Loucy (cell line): ENCODE measurements around the gene ZNF358.

Experiments used
- H2AFZ ChIP-seq: fragments of 200-600 bp; sonication (generic); 2 replicates; pipeline ENCODE4 v1.6.0; 2016; ENCODE audit warnings: antibody characterized with exemption, mild to moderate bottlenecking, low read length, moderate library complexity
- H3F3A ChIP-seq: fragments of 200-600 bp; 2 replicates; pipeline ENCODE4 v1.6.0; 2016; ENCODE audit warnings: antibody characterized with exemption, low read depth, mild to moderate bottlenecking
- H3K27me3 ChIP-seq: fragments of 200-600 bp; sonication (generic); 2 replicates; pipeline ENCODE4 v1.6.1; 2014; ENCODE audit warnings: low read length, mild to moderate bottlenecking; ENCODE audit not compliant: insufficient read depth, poor library complexity, severe bottlenecking
- H3K36me3 ChIP-seq: fragments of 200-600 bp; sonication (generic); 2 replicates; pipeline ENCODE4 v1.6.1; 2016; ENCODE audit warnings: low read length; ENCODE audit not compliant: insufficient read depth
- H3K4me1 ChIP-seq: fragments of 200-600 bp; sonication (generic); 2 replicates; pipeline ENCODE4 v1.5.1; 2014; ENCODE audit warnings: low read length, mild to moderate bottlenecking; ENCODE audit not compliant: insufficient read depth, poor library complexity, severe bottlenecking
- H3K4me2 ChIP-seq: fragments of 200-600 bp; sonication (generic); 2 replicates; pipeline ENCODE4 v1.6.0; 2014; ENCODE audit warnings: antibody characterized with exemption, low read length, low read depth, mild to moderate bottlenecking; ENCODE audit not compliant: poor library complexity, severe bottlenecking
- H3K4me3 ChIP-seq: fragments of 200-600 bp; sonication (generic); 2 replicates; pipeline ENCODE4 v1.5.1; 2014; ENCODE audit warnings: low read length, mild to moderate bottlenecking, mixed read lengths; ENCODE audit not compliant: poor library complexity, severe bottlenecking
- H3K79me2 ChIP-seq: fragments of 200-600 bp; sonication (generic); 2 replicates; pipeline ENCODE4 v1.6.1; 2014; ENCODE audit warnings: low read length; ENCODE audit not compliant: insufficient read depth
- H3K9ac ChIP-seq: fragments of 200-600 bp; sonication (generic); 2 replicates; pipeline ENCODE4 v1.6.0; 2014; ENCODE audit warnings: mild to moderate bottlenecking, low read depth, low read length, moderate library complexity; ENCODE audit not compliant: poor library complexity, severe bottlenecking
- H3K9me2 ChIP-seq: fragments of 200-600 bp; sonication (generic); replicated peaks from 2 replicates; pipeline ENCODE4 v1.6.1; 2016; ENCODE audit warnings: low read depth, low read length, mixed read lengths
- H3K9me3 ChIP-seq: fragments of 200-600 bp; sonication (generic); 2 replicates; pipeline ENCODE4 v1.6.1; 2014; ENCODE audit warnings: mild to moderate bottlenecking, antibody characterized with exemption, low read length, low read depth; ENCODE audit not compliant: insufficient read depth
- H4K20me1 ChIP-seq: fragments of 200-600 bp; sonication (generic); 2 replicates; pipeline ENCODE4 v1.6.0; 2014; ENCODE audit warnings: antibody characterized with exemption, low read length, mild to moderate bottlenecking; ENCODE audit not compliant: insufficient read depth, poor library complexity, severe bottlenecking
- EZH2phosphoT487 ChIP-seq: fragments of 200-600 bp; IDR thresholded peaks from 2 replicates; pipeline ENCODE4 v1.6.1; 2018; ENCODE audit warnings: antibody characterized with exemption, mild to moderate bottlenecking, moderate library complexity, borderline replicate concordance
- TF ChIP-seq, protein P1 (sequence below): fragments of 200-600 bp; sonication (generic); conservative IDR thresholded peaks from 2 replicates; pipeline ENCODE4 v1.5.1; 2014; ENCODE audit warnings: mild to moderate bottlenecking, antibody characterized with exemption, low read length

ZNF358 gene

DNA sequence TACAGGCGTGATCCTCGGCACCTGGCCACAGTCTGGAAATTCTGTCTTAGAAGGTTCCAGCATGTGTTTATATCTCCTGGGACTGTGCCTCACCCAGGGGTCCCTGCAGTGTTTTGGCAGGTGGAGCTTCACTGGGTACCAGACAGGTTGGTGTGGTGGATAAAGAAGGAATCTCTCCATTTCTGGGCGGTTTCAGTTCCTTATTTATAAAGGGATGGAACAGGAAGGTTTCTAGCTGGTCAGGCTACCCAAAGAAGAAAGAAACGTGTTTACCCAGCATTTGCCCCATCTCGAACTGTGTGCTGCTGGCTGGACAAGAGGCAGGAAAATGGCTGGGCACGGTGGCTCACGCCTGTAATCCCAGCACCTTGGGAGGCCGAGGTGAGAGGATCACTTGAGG is 29.4 kb downstream of the ZNF358 start:
- H3K9me2 ChIP-seq: no peaks in the 10 kb centered on the region
- H2AFZ ChIP-seq: no peak overlapping the region
- H3K27me3 ChIP-seq: no peaks in the 10 kb centered on the region
- H3K4me1 ChIP-seq: peaks cover 9% of the 10 kb centered on the region
- H3K79me2 ChIP-seq: no peaks in the 10 kb centered on the region
- no peaks in the 10 kb centered on the region for H3F3A ChIP-seq
- no peaks in the 10 kb centered on the region for H3K36me3 ChIP-seq
- H3K4me2 ChIP-seq: no peak overlapping the region
- H3K4me3 ChIP-seq: no peak overlapping the region
- no peak for TF ChIP-seq EZH2phosphoT487
- TF ChIP-seq, protein P1, sequence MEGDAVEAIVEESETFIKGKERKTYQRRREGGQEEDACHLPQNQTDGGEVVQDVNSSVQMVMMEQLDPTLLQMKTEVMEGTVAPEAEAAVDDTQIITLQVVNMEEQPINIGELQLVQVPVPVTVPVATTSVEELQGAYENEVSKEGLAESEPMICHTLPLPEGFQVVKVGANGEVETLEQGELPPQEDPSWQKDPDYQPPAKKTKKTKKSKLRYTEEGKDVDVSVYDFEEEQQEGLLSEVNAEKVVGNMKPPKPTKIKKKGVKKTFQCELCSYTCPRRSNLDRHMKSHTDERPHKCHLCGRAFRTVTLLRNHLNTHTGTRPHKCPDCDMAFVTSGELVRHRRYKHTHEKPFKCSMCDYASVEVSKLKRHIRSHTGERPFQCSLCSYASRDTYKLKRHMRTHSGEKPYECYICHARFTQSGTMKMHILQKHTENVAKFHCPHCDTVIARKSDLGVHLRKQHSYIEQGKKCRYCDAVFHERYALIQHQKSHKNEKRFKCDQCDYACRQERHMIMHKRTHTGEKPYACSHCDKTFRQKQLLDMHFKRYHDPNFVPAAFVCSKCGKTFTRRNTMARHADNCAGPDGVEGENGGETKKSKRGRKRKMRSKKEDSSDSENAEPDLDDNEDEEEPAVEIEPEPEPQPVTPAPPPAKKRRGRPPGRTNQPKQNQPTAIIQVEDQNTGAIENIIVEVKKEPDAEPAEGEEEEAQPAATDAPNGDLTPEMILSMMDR: no peak
- H4K20me1 ChIP-seq: no peaks in the 10 kb centered on the region
- no peak overlapping the region for H3K9ac ChIP-seq
- H3K9me3 ChIP-seq: no peaks in the 10 kb centered on the region

GRCh38 chr19:7545904-7546303 is 30.0 kb downstream of the ZNF358 start:
- no peaks in the 10 kb centered on the region for H3F3A ChIP-seq
- no peaks in the 10 kb centered on the region for H3K9me3 ChIP-seq
- H3K9ac ChIP-seq: no peak overlapping the region
- H3K4me3 ChIP-seq: no peak overlapping the region
- no peak overlapping the region for H2AFZ ChIP-seq
- H3K4me2 ChIP-seq: no peak overlapping the region
- H4K20me1 ChIP-seq: no peaks in the 10 kb centered on the region
- H3K79me2 ChIP-seq: no peaks in the 10 kb centered on the region
- H3K36me3 ChIP-seq: no peaks in the 10 kb centered on the region
- no peaks in the 10 kb centered on the region for H3K27me3 ChIP-seq
- no peaks in the 10 kb centered on the region for H3K9me2 ChIP-seq
- TF ChIP-seq EZH2phosphoT487: no peak
- TF ChIP-seq, protein P1: no peak
- H3K4me1 ChIP-seq: peaks cover 9% of the 10 kb centered on the region

DNA sequence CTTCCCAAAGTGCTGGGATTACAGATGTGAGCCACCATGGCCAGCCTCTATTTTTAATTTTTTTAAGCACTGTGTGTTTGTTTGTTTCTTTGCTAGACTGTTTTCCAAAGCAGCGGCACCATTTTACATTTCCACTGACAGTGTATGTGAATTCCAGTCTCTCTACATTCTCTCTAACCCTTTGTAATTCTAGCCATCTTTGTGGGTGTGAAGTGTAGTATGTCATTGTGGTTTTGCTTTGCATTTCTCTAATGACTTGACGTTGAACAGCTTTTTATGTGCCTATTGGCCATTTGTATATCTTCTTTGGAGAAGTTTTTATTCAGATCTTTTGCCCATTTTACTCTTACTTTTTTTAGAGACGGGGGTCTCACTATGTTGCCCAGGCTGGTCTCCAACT is 31.3 kb downstream of the ZNF358 start:
- Histone ChIP-seq H3K4me1 (peaks cover 9% of the 10 kb centered on the region), H2AFZ (no peak overlapping the region), H4K20me1 (no peaks in the 10 kb centered on the region), H3K9ac (no peak overlapping the region), H3K9me2 (no peaks in the 10 kb centered on the region), H3K36me3 (no peaks in the 10 kb centered on the region), H3K79me2 (no peaks in the 10 kb centered on the region), H3K9me3 (no peaks in the 10 kb centered on the region), H3K4me3 (no peak overlapping the region), H3K4me2 (no peak overlapping the region), H3K27me3 (no peaks in the 10 kb centered on the region), H3F3A (no peaks in the 10 kb centered on the region)
- no peak for TF ChIP-seq EZH2phosphoT487
- TF ChIP-seq, protein P1: no peak
